NK-92 (cell line): Measurements from ENCODE around the gene CACUL1.
"Not testable (repeated sequence)": the region's sequence is repeated elsewhere in the genome, so short reads cannot be mapped to it uniquely, and the experiment has no call there.

ENCODE experiments used
- DNase-seq: peaks from one replicate; lab custom pipeline; 2025; ENCODE audit not compliant: unreplicated experiment; lab: John Stamatoyannopoulos, UW

The CACUL1 gene

GRCh38 chr10:118658168-118658567 lies 96.6 kb downstream of the CACUL1 start:
- DNase-seq = not testable (repeated sequence)

GRCh38 chr10:118645294-118645693 lies 109.5 kb downstream of the CACUL1 start:
- not testable (repeated sequence) for DNase-seq

- no peak for DNase-seq
Measured at GRCh38 chr10:118642228-118642627, 112.5 kb downstream of the CACUL1 start.

GRCh38 chr10:118638680-118639079 lies 116.1 kb downstream of the CACUL1 start:
- DNase-seq = no peak

GRCh38 chr10:118635674-118636402 lies 118.9 kb downstream of the CACUL1 start:
- DNase-seq = no peak

- no peak for DNase-seq
Measured at GRCh38 chr10:118633786-118634185, 121.0 kb downstream of the CACUL1 start.

GRCh38 chr10:118629211-118629610 lies 125.6 kb downstream of the CACUL1 start:
- DNase-seq = no peak

GRCh38 chr10:118628397-118628796 lies 126.4 kb downstream of the CACUL1 start:
- DNase-seq = no peak

GRCh38 chr10:118626953-118627352 lies 127.8 kb downstream of the CACUL1 start:
- DNase-seq = no peak
